Heart left ventricle (tissue), 16 donors: ENCODE data around the gene GNG7. TPM values are rescaled to one million over a fixed set of nuclear protein-coding genes. Genes with fewer than 3 reads are reported as not detected.
A peak's percentile ranks its signal among the peaks of the same experiment; 100 is the strongest.
"Not testable (repeated sequence)": the region's sequence is repeated elsewhere in the genome, so short reads cannot be mapped to it uniquely, and the experiment has no call there.

Experiments
- ATAC-seq, 4 donors: fragments of 200-7000 bp; cut with Tn5 transposase; one replicate each; pipeline ENCODE4 v1.9.1; 2020 to 2022; ENCODE audit warnings: moderate library complexity in 4 of 4, mild to moderate bottlenecking in 3 of 4, moderate number of reproducible peaks in 1 of 4
- DNase-seq, 5 donors: peaks; one replicate each; pipeline ENCODE4 v3.0.0-alpha.2; 2020
- H3K27ac ChIP-seq, 12 donors: fragments of 200-600 bp; sonication (generic) in 4 of 12; one replicate each; pipeline versions ENCODE4 v1.5.0 to v1.8.0; 2016 to 2022; ENCODE audit warnings: mild to moderate bottlenecking in 2 of 12
- H3K27me3 ChIP-seq, 9 donors: fragments of 200-600 bp; sonication (generic) in 2 of 9; one replicate each; pipeline versions ENCODE4 v1.5.1 to v1.8.0; 2016 to 2022; ENCODE audit warnings: mild to moderate bottlenecking in 3 of 9
- H3K36me3 ChIP-seq, 9 donors: fragments of 200-600 bp; sonication (generic) in 2 of 9; one replicate each; pipeline versions ENCODE4 v1.5.0 to v1.8.0; 2018 to 2022; ENCODE audit warnings: mild to moderate bottlenecking in 2 of 9
- H3K4me1 ChIP-seq, 12 donors: fragments of 200-600 bp; sonication (generic) in 4 of 12; one replicate each; pipeline versions ENCODE4 v1.5.0 to v1.8.0; 2016 to 2022; ENCODE audit warnings: mild to moderate bottlenecking in 3 of 12
- H3K4me3 ChIP-seq, 12 donors: fragments of 200-600 bp; sonication (generic) in 4 of 12; one replicate each; pipeline versions ENCODE4 v1.5.0 to v1.8.0; 2017 to 2022; ENCODE audit warnings: mild to moderate bottlenecking in 9 of 12, moderate library complexity in 4 of 12
- H3K9me3 ChIP-seq, 12 donors: fragments of 200-600 bp; sonication (generic) in 4 of 12; one replicate each; pipeline versions ENCODE4 v1.5.0 to v1.8.0; 2016 to 2022; ENCODE audit warnings: mild to moderate bottlenecking in 1 of 12
- POLR2A ChIP-seq, 2 donors: fragments of 450-650 bp; IDR thresholded peaks; one replicate each; pipeline ENCODE4 v1.6.1; 2017; ENCODE audit warnings: antibody characterized with exemption in 2 of 2, mild to moderate bottlenecking in 2 of 2, moderate library complexity in 2 of 2
- WGBS, 4 donors: extraction: QIAGEN DNeasy Blood & Tissue Kit in 2 of 4; methylation state at CpG; one replicate each; pipeline versions ENCODE4 v1.1.5 to v1.1.7; 2013 to 2018; 5-methylcytosine and 5-hydroxymethylcytosine counted together
- intact Hi-C, 10 donors: fragments of 100-400 bp; cut with DNase I; formaldehyde crosslinking; loops; one replicate each; pipeline versions ENCODE4 v1.11.1 to v1.14.2; 2022
- polyA plus RNA-seq, 2 donors: library from polyadenylated mRNA; stranded (reverse); fragments of 200-250 nt; gene quantifications; one replicate each; pipeline ENCODE4 v1.2.3, GENCODE V29; 2013
- total RNA-seq, 9 donors: library from RNA; depleted of rRNA in 2 of 9; stranded (reverse); fragments of >200 nt in 2 of 9; fragmentation: NEBNext Ultra II Directional in 3 of 9; extraction: Animal tissue kit (Norgen Biotek cat#: 25700) in 3 of 9; gene quantifications; one replicate each; pipeline versions ENCODE4 v1.1.0 to v1.2.4, GENCODE V29; 2016 to 2023
- TF ChIP-seq, protein P1 (sequence below), 12 donors: fragments of 200-600 bp; sonication (generic) in 4 of 12; IDR thresholded peaks; one replicate each; pipeline versions ENCODE4 v1.5.0 to v1.8.0; 2018 to 2022; ENCODE audit warnings: antibody characterized with exemption in 12 of 12, mild to moderate bottlenecking in 5 of 12
- donor health status: ischemic (EF 13 %, LVEDD 7.1; RV severe dilation, severe dysfunction).
- donor health status: healthy with polysubstance abuse.
- donor health status: DM: no; HTN: yes; CAD: no.
- donor health status: DM: no; HTN: no; CAD: no.
- donor health status: ischemic (EF 25% LVEDD 6.9; RV normal size, moderate dysfunction).
- donor health status: ischemic (EF 25% LVEDD 5.7; RV mildly dilated, moderate dysfunction).
- donor health status: healthy.
- donor health status: DM: yes; HTN: yes; CAD: no.
- donor health status: ischemic (EF 35%, LVEDD 5.7; RV mildly dilated, moderate dysfunction).
- donor health status: nonischemic (EF 11% LVEDD 7.7; RV severe dilation, severe dysfunction).
- donor health status: DM: yes; HTN: yes; CAD: no.
- donor health status: PGD.
- donor health status: ischemic (EF 29% LVEDD 5.4; RV normal size, mild dysfunction).
- donor health status: nonischemic (EF 23%, LVEDD 6.1; RV moderate dilation, normal function).

Gene GNG7
- total and polyA plus RNA-seq, 11 donors, result 11.7 to 46.4 (median 24.0) TPM

DNA sequence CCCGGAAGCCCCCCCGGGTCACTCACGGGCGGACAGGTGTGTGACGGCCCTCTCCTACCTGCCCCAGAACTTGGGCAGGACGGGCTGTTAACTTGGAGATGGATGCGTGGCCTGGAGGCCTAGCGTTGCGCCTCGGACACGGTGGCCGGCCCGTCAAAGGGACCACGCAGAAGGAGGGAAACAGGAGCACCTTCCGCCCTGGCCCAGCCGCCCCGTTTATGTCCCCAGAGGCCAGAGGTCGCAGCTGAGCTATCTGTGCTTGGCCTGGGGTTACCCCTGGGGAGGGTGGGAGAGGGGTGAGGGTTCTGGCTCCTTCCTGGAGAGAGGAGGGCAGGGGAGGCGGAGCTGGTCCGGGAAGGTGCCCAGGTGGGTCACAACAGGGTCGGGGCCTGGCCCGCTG, 190.9 kb downstream of the GNG7 start:
- no peak overlapping the region for H3K27ac ChIP-seq
- intact Hi-C loops, result no loop called here
- WGBS, 4 donors, result 88 to 89% (median 89%) methylated on average over 22 of the region's 22 CpGs
- H3K4me3 ChIP-seq, result no peak overlapping the region
- no peaks in the 10 kb centered on the region for H3K36me3 ChIP-seq
- TF ChIP-seq, protein P1, sequence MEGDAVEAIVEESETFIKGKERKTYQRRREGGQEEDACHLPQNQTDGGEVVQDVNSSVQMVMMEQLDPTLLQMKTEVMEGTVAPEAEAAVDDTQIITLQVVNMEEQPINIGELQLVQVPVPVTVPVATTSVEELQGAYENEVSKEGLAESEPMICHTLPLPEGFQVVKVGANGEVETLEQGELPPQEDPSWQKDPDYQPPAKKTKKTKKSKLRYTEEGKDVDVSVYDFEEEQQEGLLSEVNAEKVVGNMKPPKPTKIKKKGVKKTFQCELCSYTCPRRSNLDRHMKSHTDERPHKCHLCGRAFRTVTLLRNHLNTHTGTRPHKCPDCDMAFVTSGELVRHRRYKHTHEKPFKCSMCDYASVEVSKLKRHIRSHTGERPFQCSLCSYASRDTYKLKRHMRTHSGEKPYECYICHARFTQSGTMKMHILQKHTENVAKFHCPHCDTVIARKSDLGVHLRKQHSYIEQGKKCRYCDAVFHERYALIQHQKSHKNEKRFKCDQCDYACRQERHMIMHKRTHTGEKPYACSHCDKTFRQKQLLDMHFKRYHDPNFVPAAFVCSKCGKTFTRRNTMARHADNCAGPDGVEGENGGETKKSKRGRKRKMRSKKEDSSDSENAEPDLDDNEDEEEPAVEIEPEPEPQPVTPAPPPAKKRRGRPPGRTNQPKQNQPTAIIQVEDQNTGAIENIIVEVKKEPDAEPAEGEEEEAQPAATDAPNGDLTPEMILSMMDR (IDR thresholded peaks at IDR 0.05), result no peak
- no peak for TF ChIP-seq POLR2A (IDR thresholded peaks at IDR 0.05)
- H3K9me3 ChIP-seq, result no peaks in the 10 kb centered on the region
- DNase-seq (no peak), ATAC-seq (peak in 1 of 4 donors; percentile 7)
- H3K4me1 ChIP-seq, result peaks cover 0 to 8% (median 0%) of the 10 kb centered on the region in 12 donors
- no peaks in the 10 kb centered on the region for H3K27me3 ChIP-seq

DNA sequence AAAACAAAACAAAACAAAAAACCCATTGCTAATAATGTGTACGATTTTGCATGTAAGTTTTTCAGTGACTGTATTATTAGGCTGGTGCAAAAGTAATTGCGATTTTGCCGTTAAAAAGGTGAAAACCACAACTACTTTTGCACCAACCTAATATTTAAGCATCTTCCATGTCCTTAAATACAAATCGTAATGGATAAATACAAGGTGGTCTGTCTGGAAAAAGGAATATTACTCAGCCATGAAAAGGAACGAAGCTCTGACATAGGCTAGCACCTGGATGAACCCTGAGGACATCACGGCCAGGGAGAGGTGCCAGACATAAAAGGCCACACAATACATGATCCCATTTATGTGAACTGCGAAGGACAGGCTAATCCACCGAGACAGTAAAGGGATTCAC, 193.4 kb downstream of the GNG7 start:
- H3K9me3 ChIP-seq, result no peaks in the 10 kb centered on the region
- no peak overlapping the region for H3K27ac ChIP-seq
- DNase-seq (no peak), ATAC-seq (no peak)
- 88 to 96% (median 93%) methylated on average over 8 of the region's 8 CpGs for WGBS, 4 donors
- H3K27me3 ChIP-seq, result no peaks in the 10 kb centered on the region
- H3K4me1 ChIP-seq, result peaks cover 0 to 9% (median 0%) of the 10 kb centered on the region in 12 donors
- H3K36me3 ChIP-seq, result no peaks in the 10 kb centered on the region
- TF ChIP-seq POLR2A (IDR thresholded peaks at IDR 0.05), result no peak
- TF ChIP-seq, protein P1 (IDR thresholded peaks at IDR 0.05), result no peak
- H3K4me3 ChIP-seq, result no peak overlapping the region
- intact Hi-C loops, result no loop called here

DNA sequence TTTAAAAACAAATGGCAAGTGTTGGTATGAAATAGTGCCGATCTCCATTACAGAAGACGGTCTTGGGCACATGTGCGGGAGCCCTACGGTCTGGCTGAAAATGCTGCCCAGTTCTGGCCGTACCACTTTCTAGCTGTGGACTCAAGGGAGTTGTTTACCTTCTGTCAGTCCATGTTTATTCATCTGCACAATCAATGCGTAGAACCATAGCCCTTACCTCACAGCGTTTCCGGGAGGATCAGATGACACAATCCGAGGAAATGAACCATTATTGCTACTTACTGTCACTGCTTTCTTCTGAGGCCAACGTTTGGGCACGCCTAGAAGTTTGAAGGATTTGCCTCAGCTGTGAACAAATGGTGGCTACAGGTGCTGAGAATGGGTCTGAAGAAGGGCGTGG, 195.4 kb downstream of the GNG7 start:
- Histone ChIP-seq H3K9me3 (no peaks in the 10 kb centered on the region), H3K27ac (no peak overlapping the region), H3K4me1 (peaks cover 0 to 21% (median 0%) of the 10 kb centered on the region in 12 donors), H3K36me3 (no peaks in the 10 kb centered on the region), H3K4me3 (no peak overlapping the region), H3K27me3 (no peaks in the 10 kb centered on the region)
- DNase-seq, result no peak
- 40 to 51% (median 43%) methylated on average over 12 of the region's 12 CpGs for WGBS, 4 donors
- ATAC-seq, result peak in 3 of 4 donors; percentile 59 to 84 (median 59)
- TF ChIP-seq, protein P1 (IDR thresholded peaks at IDR 0.05), result no peak
- no peak for TF ChIP-seq POLR2A (IDR thresholded peaks at IDR 0.05)
- intact Hi-C loops, result no loop called here

DNA sequence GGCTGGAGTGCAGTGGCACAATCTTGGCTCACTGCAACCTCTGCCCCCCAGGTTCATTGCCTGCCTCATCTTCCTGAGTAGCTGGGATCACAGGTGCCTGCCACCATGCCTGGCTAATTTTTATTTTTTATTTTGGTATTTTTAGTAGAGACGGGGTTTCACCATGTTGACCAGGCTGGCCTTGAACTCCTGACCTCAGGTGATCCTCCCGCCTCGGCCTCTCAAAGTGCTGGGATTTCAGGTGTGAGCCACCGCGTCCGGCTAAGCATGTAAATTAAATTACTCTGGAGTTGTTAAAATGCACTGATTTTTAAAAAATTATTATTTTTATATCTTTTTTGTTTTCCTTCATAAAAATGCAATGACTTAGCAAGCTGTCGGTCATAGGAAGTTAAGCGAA, 195.8 kb downstream of the GNG7 start:
- ATAC-seq, H3K4me3 ChIP-seq, DNase-seq, H3K9me3 ChIP-seq, H3K36me3 ChIP-seq, H3K27me3 ChIP-seq, H3K27ac ChIP-seq, intact Hi-C loops: not testable (repeated sequence)
- WGBS, 4 donors, result 79 to 83% (median 80%) methylated on average over 8 of the region's 8 CpGs
- peaks cover 0 to 21% (median 0%) of the 10 kb centered on the region in 12 donors for H3K4me1 ChIP-seq

DNA sequence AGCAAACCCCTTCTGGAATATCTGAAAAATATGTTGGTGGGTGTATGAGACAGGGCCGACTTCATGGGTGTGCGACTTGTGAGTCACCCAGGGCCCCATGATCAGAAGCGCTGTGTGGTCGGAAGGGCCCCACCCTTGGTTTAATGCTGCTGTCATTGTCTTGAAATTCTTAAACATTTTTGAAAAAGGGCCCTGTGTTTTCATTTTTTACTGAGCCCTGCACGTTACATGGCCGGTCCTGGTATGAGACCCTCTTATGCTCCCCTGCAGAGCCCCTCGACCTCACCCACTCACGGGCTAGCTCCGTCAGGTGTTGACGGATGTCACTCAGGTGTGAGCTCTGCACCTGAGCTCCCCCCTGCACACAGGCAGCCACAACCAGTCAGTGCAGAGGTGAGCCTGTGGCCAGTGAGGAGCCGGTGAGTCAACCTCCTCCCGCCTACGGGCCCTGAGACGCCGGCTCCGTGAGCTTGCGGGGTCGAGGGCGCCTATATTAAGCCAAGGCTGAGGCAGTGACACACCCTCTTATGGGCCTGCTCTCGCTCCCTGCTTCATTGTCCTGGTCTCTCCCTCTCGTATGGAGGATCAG, 198.9 kb downstream of the GNG7 start:
- TF ChIP-seq, protein P1 (IDR thresholded peaks at IDR 0.05), result no peak
- no peak for TF ChIP-seq POLR2A (IDR thresholded peaks at IDR 0.05)
- Histone ChIP-seq H3K27ac (peak overlapping the region in 1 of 12 donors; percentile 69), H3K4me1 (peaks cover 0 to 21% (median 0%) of the 10 kb centered on the region in 12 donors), H3K4me3 (no peak overlapping the region), H3K36me3 (no peaks in the 10 kb centered on the region), H3K9me3 (no peaks in the 10 kb centered on the region), H3K27me3 (no peaks in the 10 kb centered on the region)
- 57 to 74% (median 61%) methylated on average over 12 to 21 of the region's 21 CpGs for WGBS, 4 donors
- ATAC-seq (peak in 3 of 4 donors; percentile 10 to 37 (median 31)), DNase-seq (no peak)
- intact Hi-C loops, result no loop called here
